ENCODE data around the gene DHRS13.
"Not testable (repeated sequence)": the region's sequence is repeated elsewhere in the genome, so short reads cannot be mapped to it uniquely, and the experiment has no call there.

The DHRS13 gene

GRCh38 chr17:28882154-28882895 is 20.6 kb downstream of the DHRS13 start:
- no peak for DNase-seq (ENCODE audit: low read depth)

GRCh38 chr17:28881533-28882056 is 21.3 kb downstream of the DHRS13 start:
- no peak for DNase-seq (ENCODE audit: low read depth)

GRCh38 chr17:28880572-28880945 is 22.3 kb downstream of the DHRS13 start:
- DNase-seq (ENCODE audit: low read depth) = no peak

- DNase-seq (ENCODE audit: low read depth) = no peak
Observed at GRCh38 chr17:28879886-28880571, 22.9 kb downstream of the DHRS13 start.

GRCh38 chr17:28878981-28879380 is 23.9 kb downstream of the DHRS13 start:
- DNase-seq (ENCODE audit: low read depth) = no peak

GRCh38 chr17:28878158-28878910 is 24.5 kb downstream of the DHRS13 start:
- no peak for DNase-seq (ENCODE audit: low read depth)

GRCh38 chr17:28877150-28877711 is 25.6 kb downstream of the DHRS13 start:
- not testable (repeated sequence) for DNase-seq (ENCODE audit: low read depth)

GRCh38 chr17:28875848-28876550 is 26.9 kb downstream of the DHRS13 start:
- DNase-seq (ENCODE audit: low read depth) = no peak

GRCh38 chr17:28874750-28875149 is 28.1 kb downstream of the DHRS13 start:
- no peak for DNase-seq (ENCODE audit: low read depth)

GRCh38 chr17:28873839-28874238 is 29.0 kb downstream of the DHRS13 start:
- DNase-seq (ENCODE audit: low read depth) = no peak

- no peak for DNase-seq (ENCODE audit: low read depth)
Observed at GRCh38 chr17:28871056-28871579, 31.8 kb downstream of the DHRS13 start.

- no peak for DNase-seq (ENCODE audit: low read depth)
Observed at GRCh38 chr17:28867276-28867675, 35.6 kb downstream of the DHRS13 start.

GRCh38 chr17:28865946-28866752 is 36.7 kb downstream of the DHRS13 start:
- DNase-seq (ENCODE audit: low read depth) = no peak

GRCh38 chr17:28864991-28865849 is 37.7 kb downstream of the DHRS13 start:
- no peak for DNase-seq (ENCODE audit: low read depth)

- DNase-seq (ENCODE audit: low read depth) = no peak
Observed at GRCh38 chr17:28863953-28864352, 38.9 kb downstream of the DHRS13 start.

- DNase-seq (ENCODE audit: low read depth) = no peak
Observed at GRCh38 chr17:28862561-28862960, 40.3 kb downstream of the DHRS13 start.

- DNase-seq (ENCODE audit: low read depth) = no peak
Observed at GRCh38 chr17:28861393-28862203, 41.3 kb downstream of the DHRS13 start.

- no peak for DNase-seq (ENCODE audit: low read depth)
Observed at GRCh38 chr17:28860363-28860808, 42.5 kb downstream of the DHRS13 start.

Data from stimulated activated CD8-positive, alpha-beta memory T cell treated with anti-CD3 and anti-CD28 coated beads, Interleukin-15, amount 100 ng/mL, for 24 hours (primary cell).